NCI-H1105 treated with DMSO at 0.1 percent for 48 hours (cell line): Measurements from ENCODE around the gene KRTAP10-2.
"Not testable (repeated sequence)": the region's sequence is repeated elsewhere in the genome, so short reads cannot be mapped to it uniquely, and the experiment has no call there.

Source experiments
- DNase-seq: peaks from one replicate; lab custom pipeline; 2025; lab: John Stamatoyannopoulos, UW

KRTAP10-2 gene

DNA sequence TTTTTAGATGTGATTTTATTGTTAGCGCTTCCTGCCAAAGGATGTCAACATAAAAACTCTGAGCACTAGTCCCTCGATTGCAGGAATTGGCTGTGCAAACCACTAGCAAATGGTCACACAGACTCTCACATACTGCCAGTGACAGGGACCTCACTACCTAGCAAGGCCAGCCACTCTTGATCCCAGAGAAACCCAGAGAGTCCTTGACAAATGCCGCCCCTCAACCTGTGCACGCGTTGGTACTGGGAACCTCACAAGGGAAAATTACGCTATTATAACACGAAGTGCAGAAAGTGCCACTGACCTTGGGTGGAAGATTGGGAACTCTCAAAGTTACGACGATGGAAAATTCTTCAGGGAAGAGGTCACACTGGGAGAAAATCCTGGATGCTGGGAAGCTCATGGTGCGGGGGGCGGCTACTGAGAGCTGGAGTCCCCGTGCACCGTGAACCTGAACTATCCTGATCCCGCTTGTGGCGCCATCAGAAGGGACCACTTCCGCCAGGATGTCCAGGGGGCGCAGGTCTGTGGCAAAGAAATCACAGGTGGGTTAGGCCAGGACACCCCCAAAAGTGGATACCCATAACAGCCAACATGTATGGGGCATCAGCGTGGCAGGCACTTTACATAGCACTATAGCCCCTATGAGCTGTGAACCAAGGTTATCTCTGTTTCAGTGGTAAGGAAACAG, 16.3 kb upstream of the KRTAP10-2 start:
- no peak for DNase-seq

DNA sequence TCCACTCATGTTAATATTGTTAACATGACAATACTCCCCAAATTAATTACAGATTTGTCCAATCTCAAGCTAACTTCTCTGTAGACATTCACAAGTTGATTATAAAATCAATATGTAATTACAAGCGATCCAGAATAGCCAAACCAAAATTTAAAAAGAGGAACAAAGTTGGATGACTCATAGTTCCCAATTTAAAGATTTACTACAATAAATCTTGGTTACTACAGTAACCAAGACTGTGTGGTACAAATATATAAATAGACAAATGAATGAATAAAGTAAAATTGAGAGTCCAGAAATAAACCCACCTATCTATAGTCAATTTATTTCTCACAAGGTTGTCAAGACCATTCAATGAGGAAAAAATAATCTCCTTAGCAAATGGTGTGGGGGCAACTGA, 15.1 kb upstream of the KRTAP10-2 start:
- no peak for DNase-seq

- DNase-seq: no peak
Measured at GRCh38 chr21:44564886-44565598, 13.7 kb upstream of the KRTAP10-2 start.

DNA sequence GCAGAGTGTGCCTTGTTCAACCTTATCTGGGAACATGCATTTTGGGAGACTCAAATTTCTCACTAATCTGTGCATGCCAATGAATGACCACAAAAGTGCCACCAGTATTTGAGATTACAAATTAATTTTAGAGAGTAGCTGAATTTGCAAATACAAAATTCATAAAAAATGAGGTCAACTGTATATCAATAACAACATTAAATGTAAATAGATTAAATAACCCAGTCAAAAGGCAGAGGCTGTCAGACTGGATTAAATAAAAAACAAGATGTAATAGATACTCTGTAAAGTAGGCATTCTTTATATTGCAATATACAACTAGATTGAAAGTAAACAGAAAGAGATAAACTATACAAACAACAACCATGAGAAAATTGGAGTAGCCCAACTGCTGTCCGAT, 12.8 kb upstream of the KRTAP10-2 start:
- DNase-seq: no peak

- DNase-seq: no peak
Measured at GRCh38 chr21:44558695-44559094, 7.4 kb upstream of the KRTAP10-2 start, which contains the start of gene KRTAP10-3. Gene KRTAP10-3, minus strand, starts transcription at chr21:44558795. Its CDS starts 80 bp downstream, at chr21:44558715.

- not testable (repeated sequence) for DNase-seq
Measured at GRCh38 chr21:44558329-44558675, 7.0 kb upstream of the KRTAP10-2 start.

- DNase-seq: no peak
Measured at GRCh38 chr21:44557491-44558328, 6.4 kb upstream of the KRTAP10-2 start.

DNA sequence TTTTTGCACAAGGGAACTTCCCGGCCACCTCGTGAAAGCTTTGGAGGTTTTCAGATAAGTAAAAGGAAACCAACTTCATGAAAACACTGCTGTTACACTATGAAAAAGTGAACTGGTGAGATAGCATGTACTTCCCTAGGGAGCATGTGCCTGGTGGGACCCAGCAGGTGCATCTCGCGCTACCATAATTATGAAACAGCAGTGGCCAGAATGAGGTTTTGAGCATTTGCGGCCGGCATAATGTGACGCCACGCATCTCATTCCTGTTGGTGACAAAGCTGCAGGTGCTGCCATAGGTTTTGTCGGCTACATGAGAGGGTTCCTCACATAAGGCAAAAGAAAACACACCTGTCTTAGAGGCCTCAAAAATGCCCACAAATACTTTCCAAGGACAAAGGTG, 5.6 kb upstream of the KRTAP10-2 start:
- peak; percentile 12 for DNase-seq

DNA sequence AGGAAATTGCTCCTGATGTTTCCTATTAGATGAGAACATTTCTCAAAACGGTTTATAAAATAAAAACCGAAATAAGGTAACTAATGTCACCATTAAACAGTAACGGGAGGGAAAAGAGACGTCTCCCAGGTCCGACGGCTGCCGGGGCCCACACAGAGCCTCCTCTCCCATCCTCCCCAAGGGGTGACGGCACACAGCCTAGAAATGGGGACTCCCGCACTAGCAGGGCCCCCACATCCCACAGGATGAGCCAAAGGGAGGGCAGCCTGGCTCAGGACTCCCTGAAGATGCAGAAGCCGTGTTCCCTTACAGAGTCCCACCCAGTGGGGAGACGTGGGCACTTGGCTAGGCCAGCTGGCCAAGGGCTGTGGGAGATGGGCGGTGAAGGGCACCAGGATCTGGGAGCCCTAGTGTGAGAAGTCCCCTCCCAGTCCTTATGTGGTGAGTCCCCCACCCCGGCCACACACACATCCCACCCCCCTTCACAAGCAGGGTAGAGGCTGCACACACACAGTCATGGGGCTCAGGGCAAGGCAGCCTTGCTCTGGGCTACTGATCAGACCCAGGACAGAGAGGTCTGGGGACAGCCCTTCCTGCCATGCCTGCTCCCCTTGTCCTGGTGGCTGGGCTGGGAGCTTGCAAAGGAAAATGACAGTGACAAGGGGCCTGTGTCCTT, 4.0 kb upstream of the KRTAP10-2 start:
- DNase-seq: no peak

DNA sequence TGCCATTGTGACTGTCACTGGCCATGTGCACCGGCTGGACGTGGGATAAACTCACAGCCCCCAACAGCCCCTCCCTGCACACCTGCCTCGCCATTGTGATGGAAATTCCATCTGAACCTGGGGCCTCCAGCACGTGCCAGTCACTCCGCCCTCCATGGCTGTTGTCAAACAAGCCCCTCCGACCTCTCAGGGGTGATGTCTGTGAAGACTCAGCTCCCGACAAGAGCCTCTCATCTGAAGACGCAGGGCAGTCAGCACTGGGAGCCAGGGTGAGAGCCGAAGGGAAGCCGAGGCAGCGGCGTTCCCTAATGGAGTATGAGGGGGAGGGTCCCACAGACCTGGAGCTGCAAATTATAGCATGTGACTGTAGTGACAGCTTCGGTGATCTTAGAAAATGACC, 1.4 kb upstream of the KRTAP10-2 start:
- DNase-seq: no peak

DNA sequence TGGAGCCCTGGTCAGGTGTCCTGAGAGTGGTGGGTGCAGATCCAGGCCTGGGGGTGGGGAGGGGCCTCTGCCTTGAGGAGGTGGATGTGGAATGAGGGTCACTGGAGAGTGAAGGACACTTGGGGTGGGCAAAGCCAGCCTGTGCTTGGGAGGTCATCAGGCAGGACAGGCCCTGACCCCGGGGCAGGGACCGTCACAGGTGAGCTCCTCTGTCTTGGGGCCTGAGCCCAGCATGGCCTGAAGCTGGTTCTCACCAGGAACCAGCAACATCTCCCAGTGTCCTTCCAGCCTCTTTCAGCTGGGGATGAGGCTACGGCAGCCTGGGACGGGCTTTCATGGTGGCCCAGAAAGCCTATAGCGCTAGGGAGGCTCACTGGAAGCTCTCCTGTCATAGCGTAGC, 831 bp upstream of the KRTAP10-2 start:
- no peak for DNase-seq

GRCh38 chr21:44550807-44551206, 498 bp downstream of the KRTAP10-2 start:
- DNase-seq: no peak

DNA sequence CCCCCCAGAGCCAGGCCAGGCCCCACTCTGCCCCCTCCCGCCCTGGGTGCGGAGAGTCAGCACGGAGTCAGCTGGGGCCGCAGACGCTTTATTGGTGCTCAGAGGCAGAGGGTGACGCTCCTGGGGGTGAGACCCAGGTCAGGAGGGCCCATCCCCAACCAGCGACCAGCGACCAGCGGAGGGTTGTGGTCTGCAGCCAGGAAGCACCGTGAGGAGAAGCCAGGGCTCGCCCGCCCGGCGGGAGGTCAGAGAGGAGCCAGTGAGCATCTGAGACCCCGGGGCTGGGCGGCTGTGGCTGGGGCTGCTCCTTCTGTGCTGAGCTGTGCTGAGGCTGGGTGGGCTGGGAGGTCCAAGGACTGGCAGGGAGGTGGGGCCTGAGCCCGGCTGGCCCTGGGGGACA, 1.0 kb downstream of the KRTAP10-2 start:
- DNase-seq: not testable (repeated sequence)

GRCh38 chr21:44549525-44550211, 1.6 kb downstream of the KRTAP10-2 start:
- no peak for DNase-seq

DNA sequence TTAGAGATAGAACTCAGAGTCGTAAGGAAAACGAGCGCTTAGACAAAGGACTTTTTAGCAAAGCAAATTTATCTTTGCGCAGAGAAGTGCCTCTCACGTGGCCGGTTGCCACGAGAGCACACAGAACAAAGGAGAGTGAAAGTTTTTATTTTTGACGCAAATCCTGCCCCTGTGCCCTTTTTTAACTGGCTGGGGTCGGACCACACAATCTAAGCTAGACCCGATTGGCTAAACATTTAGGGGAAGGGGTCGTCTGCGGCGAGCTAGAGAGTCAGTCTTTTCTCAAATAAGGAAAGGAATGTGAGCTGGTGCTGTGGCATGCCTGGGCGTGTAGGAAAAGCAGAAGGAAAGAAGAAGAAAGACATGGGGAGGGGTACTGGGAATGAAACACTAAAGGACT, 2.4 kb downstream of the KRTAP10-2 start:
- no peak for DNase-seq

DNA sequence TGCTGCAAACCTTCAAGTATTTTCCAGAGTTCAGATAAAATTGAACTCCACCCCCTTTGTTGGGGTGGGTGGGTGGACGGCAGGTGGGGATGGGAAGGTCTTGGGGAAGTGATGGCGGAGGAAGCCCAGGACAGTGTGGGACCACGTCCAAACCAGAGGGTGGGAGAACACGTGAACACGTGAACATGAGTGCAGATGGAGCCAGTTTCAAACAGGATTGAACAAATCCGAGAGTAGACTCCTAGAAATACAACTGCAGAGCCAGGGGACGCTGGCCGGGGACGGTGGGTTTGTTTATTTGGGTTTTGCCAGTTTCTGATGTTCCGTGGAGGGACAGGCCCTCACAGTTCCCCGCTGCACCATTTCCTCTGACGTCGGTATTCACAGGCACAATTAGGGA, 2.9 kb downstream of the KRTAP10-2 start:
- no peak for DNase-seq

DNA sequence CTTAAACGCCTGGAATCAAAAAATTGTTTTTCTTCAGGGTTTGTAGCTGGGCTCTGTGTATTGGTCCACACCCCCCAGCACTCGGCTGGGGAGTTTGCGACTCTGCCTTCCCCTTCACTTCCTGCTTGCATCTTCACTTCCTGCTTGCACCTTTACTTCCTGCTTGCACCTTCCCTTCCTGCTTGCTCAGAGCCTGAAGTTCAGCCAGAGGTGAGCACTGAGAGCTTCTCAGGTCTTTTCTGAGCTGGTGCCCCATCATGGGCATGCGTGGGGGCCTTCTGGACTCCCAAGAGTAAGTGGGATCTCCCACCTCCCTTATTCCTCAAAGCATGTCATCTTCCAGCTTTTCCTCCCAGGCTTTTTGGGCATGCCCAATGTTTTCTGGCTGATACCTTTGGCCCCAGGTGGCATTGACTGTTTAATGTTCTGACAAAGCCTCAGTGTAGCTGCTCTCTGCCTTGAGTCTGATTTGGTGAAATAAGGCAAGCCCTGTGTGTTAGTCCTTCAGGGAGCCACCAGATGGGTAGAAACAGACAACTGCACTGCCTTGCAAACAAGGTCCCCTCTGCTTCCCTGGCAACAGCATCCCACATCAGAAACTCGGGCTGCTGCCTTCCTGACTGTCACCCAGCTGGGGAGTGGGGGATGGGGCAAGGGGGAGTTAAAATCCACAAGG, 3.5 kb downstream of the KRTAP10-2 start:
- DNase-seq: no peak

DNA sequence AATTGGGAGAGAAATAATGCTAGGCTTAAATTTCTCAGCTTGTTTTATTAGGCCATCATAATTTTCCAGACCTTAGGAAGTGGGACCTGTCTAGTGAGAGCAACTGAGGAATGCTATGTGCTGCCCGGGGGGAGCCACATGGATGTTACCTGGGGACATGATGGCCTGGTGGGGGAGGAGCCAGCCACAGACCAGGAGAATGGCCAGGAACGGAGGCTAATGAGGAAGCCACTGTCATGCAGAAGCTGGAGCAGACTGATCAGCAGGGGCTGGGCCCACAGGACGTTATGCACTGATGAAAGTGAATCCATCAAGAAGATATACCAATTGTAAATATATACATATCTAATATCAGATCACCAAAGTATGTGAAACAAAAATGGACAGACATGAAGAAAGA, 6.7 kb downstream of the KRTAP10-2 start:
- no peak for DNase-seq

GRCh38 chr21:44542716-44543115, 8.6 kb downstream of the KRTAP10-2 start:
- DNase-seq: no peak

DNA sequence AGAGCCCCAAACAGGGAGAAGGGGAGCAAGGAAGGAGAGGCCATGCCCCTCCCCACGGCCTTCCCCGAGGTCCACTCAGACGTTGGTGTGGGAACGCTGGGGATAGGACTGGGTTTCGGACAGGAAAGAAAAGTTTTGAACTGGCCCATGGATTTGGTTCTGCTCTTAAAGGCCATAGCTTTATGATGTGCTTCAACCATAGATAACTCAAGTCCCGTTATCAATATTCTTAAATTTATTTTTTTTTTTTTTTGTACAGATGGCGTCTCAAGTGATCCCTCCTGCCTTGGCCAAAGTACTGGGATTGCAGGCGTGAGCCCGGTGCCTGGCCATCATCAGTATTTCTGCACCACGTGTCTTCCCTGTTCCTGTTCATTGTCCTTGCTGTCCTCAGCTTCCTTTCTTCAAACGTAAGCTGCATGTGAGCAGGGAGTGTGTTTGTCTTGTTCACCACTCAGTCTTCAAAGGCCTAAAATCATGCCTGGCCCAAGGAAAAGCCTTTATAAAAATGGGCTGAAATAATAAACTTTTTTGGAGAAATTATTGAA, 10.5 kb downstream of the KRTAP10-2 start:
- no peak for DNase-seq
